Body of pancreas (tissue), 4 donors: ENCODE data around the gene SH3RF2.

Experiments used
- POLR2A ChIP-seq, 3 donors: fragments of 450-650 bp; IDR thresholded peaks; one replicate each; pipeline ENCODE4 v1.6.1; 2016; ENCODE audit warnings: antibody characterized with exemption in 3 of 3, mild to moderate bottlenecking in 2 of 3
- TF ChIP-seq, protein P1 (sequence below), 7 experiments: fragments of 450-650 bp in 4 of 7; fragments of 200-600 bp in 3 of 7; sonication (generic) in 3 of 7; IDR thresholded peaks; one replicate each; pipeline ENCODE4 v1.5.1; 2016 to 2019; ENCODE audit warnings: antibody characterized with exemption in 7 of 7

DNA sequence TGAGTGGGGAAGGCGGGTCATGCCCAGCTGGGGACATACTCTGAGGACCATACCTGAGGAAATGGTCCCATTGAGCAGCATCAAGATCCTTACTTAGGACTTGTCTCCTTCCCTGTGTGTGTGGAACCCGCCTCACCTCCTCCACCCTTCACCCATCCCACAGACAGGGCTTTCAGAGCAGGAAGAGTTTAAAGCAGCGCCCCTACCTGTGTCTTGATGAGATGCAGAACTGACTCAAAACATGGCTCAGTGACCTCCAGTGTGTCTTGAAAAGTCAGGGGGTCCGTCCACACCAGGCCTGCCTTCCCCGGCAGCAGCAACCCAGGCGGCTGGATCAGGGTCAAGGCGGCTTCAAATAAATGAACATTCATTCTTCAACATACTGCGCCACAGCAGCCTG, 130.6 kb downstream of the SH3RF2 start:
- TF ChIP-seq, protein P1, sequence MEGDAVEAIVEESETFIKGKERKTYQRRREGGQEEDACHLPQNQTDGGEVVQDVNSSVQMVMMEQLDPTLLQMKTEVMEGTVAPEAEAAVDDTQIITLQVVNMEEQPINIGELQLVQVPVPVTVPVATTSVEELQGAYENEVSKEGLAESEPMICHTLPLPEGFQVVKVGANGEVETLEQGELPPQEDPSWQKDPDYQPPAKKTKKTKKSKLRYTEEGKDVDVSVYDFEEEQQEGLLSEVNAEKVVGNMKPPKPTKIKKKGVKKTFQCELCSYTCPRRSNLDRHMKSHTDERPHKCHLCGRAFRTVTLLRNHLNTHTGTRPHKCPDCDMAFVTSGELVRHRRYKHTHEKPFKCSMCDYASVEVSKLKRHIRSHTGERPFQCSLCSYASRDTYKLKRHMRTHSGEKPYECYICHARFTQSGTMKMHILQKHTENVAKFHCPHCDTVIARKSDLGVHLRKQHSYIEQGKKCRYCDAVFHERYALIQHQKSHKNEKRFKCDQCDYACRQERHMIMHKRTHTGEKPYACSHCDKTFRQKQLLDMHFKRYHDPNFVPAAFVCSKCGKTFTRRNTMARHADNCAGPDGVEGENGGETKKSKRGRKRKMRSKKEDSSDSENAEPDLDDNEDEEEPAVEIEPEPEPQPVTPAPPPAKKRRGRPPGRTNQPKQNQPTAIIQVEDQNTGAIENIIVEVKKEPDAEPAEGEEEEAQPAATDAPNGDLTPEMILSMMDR (IDR thresholded peaks at IDR 0.05) = no peak
- no peak for TF ChIP-seq POLR2A (IDR thresholded peaks at IDR 0.05)
